GM12878 (cell line): Measurements from ENCODE around the gene ETV6. TPM values are rescaled to one million over a fixed set of nuclear protein-coding genes. Genes with fewer than 3 reads are reported as not detected.

Experiments
- ATAC-seq: fragments of 200-7000 bp; cut with Tn5 transposase; 3 replicates; pipeline ENCODE4 v1.9.1; 2020; ENCODE audit warnings: mild to moderate bottlenecking, moderate library complexity
- BruUV-seq: library from RNA; stranded (reverse); fragments of 400-500 nt; replicated peaks from 2 replicates; lab custom pipeline; 2021; lab: Mats Ljungman, UMichigan
- CTCF ChIA-PET: fragments of 300-600 bp; sonication (Branson Sonifier 250); formaldehyde crosslinking; extraction: SDS; loops from one replicate; lab custom pipeline; 2021; ENCODE audit warnings: inconsistent platforms; lab: Yijun Ruan, JAX
- POLR2A ChIA-PET: fragments of 350-600 bp; formaldehyde crosslinking; extraction: SDS; loops from one replicate; lab custom pipeline; 2021; ENCODE audit warnings: inconsistent platforms; lab: Charles Lee
- RAD21 ChIA-PET: fragments of 300-600 bp; sonication (Branson Sonifier 250); formaldehyde crosslinking; loops from one replicate; lab custom pipeline; 2023; ENCODE audit warnings: antibody characterized with exemption; ENCODE audit not compliant: unreplicated experiment; lab: Charles Lee
- SMC1A ChIA-PET: fragments of 300-600 bp; sonication (Branson Sonifier 250); formaldehyde crosslinking; loops from one replicate; lab custom pipeline; 2023; ENCODE audit not compliant: unreplicated experiment, uncharacterized antibody; lab: Charles Lee
- DNase-seq: peaks from one replicate; pipeline ENCODE4 v3.0.0-alpha.2; 2011; ENCODE audit warnings: low read depth, low spot score
- FAIRE-seq: peaks from 3 replicates; lab custom pipeline; 2011; peaks lifted over from hg19 to GRCh38; lab: Jason Lieb, UNC
- H2AFZ ChIP-seq: 2 replicates; pipeline ENCODE4 v1.6.0; 2011; ENCODE audit warnings: low read depth, low read length, control low read depth; ENCODE audit not compliant: control insufficient read depth
- H3K27ac ChIP-seq: 2 replicates; pipeline ENCODE4 v1.5.1; 2011; ENCODE audit warnings: control low read depth; ENCODE audit not compliant: control insufficient read depth, insufficient read depth
- H3K27me3 ChIP-seq, 2 experiments: replicated peaks in 1 of 2; 2 replicates each; pipeline versions ENCODE4 v1.6.0 to v1.6.1; 2011; ENCODE audit warnings: low read length in 1 of 2; ENCODE audit not compliant: control insufficient read depth in 2 of 2, insufficient read depth in 2 of 2
- H3K36me3 ChIP-seq, 2 experiments: 2 replicates each; pipeline ENCODE4 v1.5.1; 2011; ENCODE audit warnings: low read length in 1 of 2; ENCODE audit not compliant: control insufficient read depth in 2 of 2, insufficient read depth in 2 of 2
- H3K4me1 ChIP-seq: 2 replicates; pipeline ENCODE4 v1.6.1; 2011; ENCODE audit warnings: mild to moderate bottlenecking, low read length, moderate library complexity, mixed read lengths; ENCODE audit not compliant: control insufficient read depth, insufficient read depth
- H3K4me2 ChIP-seq: 2 replicates; pipeline ENCODE4 v1.6.0; 2011; ENCODE audit warnings: control low read depth; ENCODE audit not compliant: control insufficient read depth, insufficient read depth
- H3K4me3 ChIP-seq: fragments of 200-600 bp; sonication (generic); 2 replicates; pipeline ENCODE4 v1.5.1; 2016
- H3K79me2 ChIP-seq: 2 replicates; pipeline ENCODE4 v1.6.0; 2011; ENCODE audit warnings: low read length; ENCODE audit not compliant: control insufficient read depth, insufficient read depth
- H3K9ac ChIP-seq: 2 replicates; pipeline ENCODE4 v1.8.0; 2011; ENCODE audit warnings: low read length, control low read depth, mixed read lengths; ENCODE audit not compliant: control insufficient read depth, insufficient read depth
- H3K9me3 ChIP-seq: replicated peaks from 3 replicates; pipeline ENCODE4 v1.5.1; 2011; ENCODE audit warnings: mild to moderate bottlenecking, low read length; ENCODE audit not compliant: control insufficient read depth, insufficient read depth
- H4K20me1 ChIP-seq: 2 replicates; pipeline ENCODE4 v1.6.0; 2011; ENCODE audit not compliant: control insufficient read depth, insufficient read depth
- BRCA1 ChIP-seq: IDR thresholded peaks from 2 replicates; pipeline ENCODE4 v1.6.1; 2011; ENCODE audit warnings: low read depth, low read length, improper control_type of control experiment
- CHD2 ChIP-seq: IDR thresholded peaks from 2 replicates; pipeline ENCODE4 v1.6.1; 2011; ENCODE audit warnings: low read depth, low read length, improper control_type of control experiment, borderline replicate concordance
- IKZF1 ChIP-seq: fragments of 450-650 bp; conservative IDR thresholded peaks from 2 replicates; pipeline ENCODE4 v1.6.1; 2017; ENCODE audit warnings: antibody characterized with exemption, mild to moderate bottlenecking
- POLR2AphosphoS2 ChIP-seq: IDR thresholded peaks from 2 replicates; pipeline ENCODE4 v1.6.1; 2011; ENCODE audit warnings: low read depth, mild to moderate bottlenecking, low read length, improper control_type of control experiment, moderate library complexity
- WRNIP1 ChIP-seq: IDR thresholded peaks from 2 replicates; pipeline ENCODE4 v1.6.1; 2011; ENCODE audit warnings: low read depth, low read length, improper control_type of control experiment, borderline replicate concordance
- ZBED1 ChIP-seq: IDR thresholded peaks from 2 replicates; pipeline ENCODE4 v1.6.1; 2016; ENCODE audit warnings: borderline replicate concordance
- WGBS: methylation state at CpG from one replicate; pipeline ENCODE4 v1.1.6; 2016; ENCODE audit warnings: low lambda C conversion rate; ENCODE audit not compliant: insufficient replicate concordance, insufficient coverage; ENCODE audit errors: missing lambda C conversion rate; 5-methylcytosine and 5-hydroxymethylcytosine counted together
- in situ Hi-C: fragments of 300-500 bp; cut with MboI; formaldehyde crosslinking; loops from 9 replicates; pipeline ENCODE4 v1.14.3; 2018; ENCODE audit warnings: mixed read lengths
- intact Hi-C: fragments of 100-400 bp; cut with micrococcal nuclease; formaldehyde crosslinking; loops from one replicate; pipeline ENCODE4 v1.14.2; 2022; ENCODE audit not compliant: unreplicated experiment
- polyA plus RNA-seq, 11 experiments: library from polyadenylated mRNA; depleted of rRNA in 4 of 11; unstranded in 6 of 11; stranded (reverse) in 5 of 11; fragments of >200 nt; fragmentation: Nextera tagmentation in 4 of 11; fragmentation: Illumina TruSeq in 1 of 11; extraction: Ambion mirVana in 4 of 11; extraction: Trizol in 1 of 11; gene quantifications; 1 replicate in 1 of 11; 2 replicates in 10 of 11; pipeline versions ENCODE4 v1.2.1 to v1.2.3, GENCODE V29; 2011 to 2016; ENCODE audit warnings: inconsistent platforms in 2 of 11, missing spikeins in 2 of 11, low read depth in 1 of 11
- total RNA-seq, 4 experiments: library from RNA; depleted of rRNA in 3 of 4; stranded (reverse); fragments of >200 nt in 3 of 4; fragmentation: Illumina TruSeq in 1 of 4; extraction: Trizol in 1 of 4; gene quantifications; 2 replicates each; pipeline versions ENCODE4 v1.2.1 to v1.2.3, GENCODE V29; 2013 to 2021
- TF ChIP-seq, protein P1 (sequence below), 3 experiments: IDR thresholded peaks in 2 of 3; conservative IDR thresholded peaks in 1 of 3; 2 replicates each; pipeline ENCODE4 v1.5.1; 2011; ENCODE audit warnings: low read depth in 3 of 3, low read length in 3 of 3, mild to moderate bottlenecking in 3 of 3, control low read depth in 2 of 3, moderate library complexity in 2 of 3, inconsistent platforms in 1 of 3, mixed read lengths in 1 of 3; ENCODE audit not compliant: control insufficient read depth in 2 of 3, insufficient read depth in 1 of 3; ENCODE audit errors: extremely low read depth in 1 of 3

Gene ETV6
- total and polyA plus RNA-seq, 10 of the 15 experiments (the other 5 are each of a cell fraction or from before 2014, with no cell fraction given): 6.6 to 74.8 (median 24.6) TPM

- Histone ChIP-seq H3K4me3 (no peak overlapping the region), H3K4me1 (peaks cover 22% of the 10 kb centered on the region), H3K4me2 (no peak overlapping the region), H3K27ac (no peak overlapping the region), H3K79me2 (no peaks in the 10 kb centered on the region), H4K20me1 (no peaks in the 10 kb centered on the region), H3K9ac (no peak overlapping the region), H3K36me3 (peaks cover 6 to 17% of the 10 kb centered on the region in 2 experiments; a peak in 3 of 4 replicates), H3K9me3 (no peaks in the 10 kb centered on the region), H2AFZ (no peak overlapping the region), H3K27me3 (no peaks in the 10 kb centered on the region)
- ATAC-seq (no peak), FAIRE-seq (no peak), DNase-seq (no peak)
- ChIA-PET POLR2A (interaction anchor here (0.8 kb wide), 1 partner anchor 83 kb away, joined by 3 read pairs; no protein-coding TSS in a partner anchor), SMC1A (interaction anchor here (1.3 to 1.7 kb wide), 2 partner anchors 58 to 82 kb away, joined by 4 read pairs; no protein-coding TSS in a partner anchor), CTCF (interaction anchor here (0.6 to 1.2 kb wide), 5 partner anchors 13 to 113 kb away, joined by 3 to 4 read pairs (median 3); no protein-coding TSS in a partner anchor), RAD21 (interaction anchor here (1.0 to 1.3 kb wide), 2 partner anchors 113 to 135 kb away, joined by 3 to 4 read pairs; no protein-coding TSS in a partner anchor)
- intact Hi-C loops: loop anchor here (5.0 kb wide), 1 partner anchor 314 kb away; no protein-coding TSS in a partner anchor
- BruUV-seq: no TSS peak
- in situ Hi-C loops: no loop called here
- TF ChIP-seq POLR2AphosphoS2 (no peak), ZBED1 (no peak), BRCA1 (no peak), WRNIP1 (no peak), CHD2 (no peak), IKZF1 (no peak)
- TF ChIP-seq, protein P1, sequence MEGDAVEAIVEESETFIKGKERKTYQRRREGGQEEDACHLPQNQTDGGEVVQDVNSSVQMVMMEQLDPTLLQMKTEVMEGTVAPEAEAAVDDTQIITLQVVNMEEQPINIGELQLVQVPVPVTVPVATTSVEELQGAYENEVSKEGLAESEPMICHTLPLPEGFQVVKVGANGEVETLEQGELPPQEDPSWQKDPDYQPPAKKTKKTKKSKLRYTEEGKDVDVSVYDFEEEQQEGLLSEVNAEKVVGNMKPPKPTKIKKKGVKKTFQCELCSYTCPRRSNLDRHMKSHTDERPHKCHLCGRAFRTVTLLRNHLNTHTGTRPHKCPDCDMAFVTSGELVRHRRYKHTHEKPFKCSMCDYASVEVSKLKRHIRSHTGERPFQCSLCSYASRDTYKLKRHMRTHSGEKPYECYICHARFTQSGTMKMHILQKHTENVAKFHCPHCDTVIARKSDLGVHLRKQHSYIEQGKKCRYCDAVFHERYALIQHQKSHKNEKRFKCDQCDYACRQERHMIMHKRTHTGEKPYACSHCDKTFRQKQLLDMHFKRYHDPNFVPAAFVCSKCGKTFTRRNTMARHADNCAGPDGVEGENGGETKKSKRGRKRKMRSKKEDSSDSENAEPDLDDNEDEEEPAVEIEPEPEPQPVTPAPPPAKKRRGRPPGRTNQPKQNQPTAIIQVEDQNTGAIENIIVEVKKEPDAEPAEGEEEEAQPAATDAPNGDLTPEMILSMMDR (IDR thresholded peaks at IDR 0.05 in 2 of 3, conservative IDR thresholded peaks at IDR 0.05 in 1 of 3; ENCODE audit: control insufficient read depth in 2 of 3, extremely low read depth in 1 of 3, insufficient read depth in 1 of 3, low read depth in 3 of 3, low read length in 3 of 3): no peak
- WGBS: 100% methylated on average over 3 of the region's 3 CpGs
These were observed 247.0 kb downstream of the ETV6 start for GRCh38 chr12:11896417-11896929.
